OCI-LY1 (cell line): ENCODE results near the gene CLCN6.

ENCODE experiments used
- CTCF ChIP-seq: fragments of 200-600 bp; sonication (generic), shearing (Covaris generic); IDR thresholded peaks from 2 replicates; pipeline ENCODE4 v1.5.1; 2017; ENCODE audit warnings: mild to moderate bottlenecking, antibody characterized with exemption, low read length, moderate library complexity, mixed read lengths
- EZH2 ChIP-seq: fragments of 200-600 bp; sonication (generic), shearing (Covaris generic); IDR thresholded peaks from 2 replicates; pipeline ENCODE4 v1.8.0; 2017; ENCODE audit warnings: borderline replicate concordance, mixed run types, mild to moderate bottlenecking, antibody characterized with exemption, low read length, moderate library complexity, mixed read lengths

- TF ChIP-seq CTCF (no peak), EZH2 (no peak)
Observed at GRCh38 chr1:11872545-11872944, 66.6 kb downstream of the CLCN6 start.
